ENCODE results near the gene COPE.

DNA sequence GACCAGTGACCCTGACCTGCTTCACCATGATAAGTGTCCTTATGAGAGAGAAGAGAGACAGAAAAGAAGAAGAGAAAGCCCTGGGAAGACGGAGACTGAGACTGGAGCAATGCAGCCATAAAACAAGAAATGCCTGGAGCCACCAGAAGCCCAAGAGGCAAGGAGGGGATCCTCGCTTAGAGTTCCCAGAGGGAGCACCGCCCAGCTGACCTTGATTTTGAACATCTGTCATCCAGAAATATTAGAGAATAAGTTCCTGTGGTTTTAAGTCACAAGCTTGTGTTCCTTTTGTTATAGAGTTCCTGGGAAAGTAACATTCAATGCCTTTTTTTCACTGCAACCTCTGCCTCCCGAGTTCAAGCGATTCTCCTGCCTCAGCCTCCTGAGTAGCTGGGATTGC lies 43.5 kb downstream of the COPE start:
- TF ChIP-seq CTCF (IDR thresholded peaks at IDR 0.05; ENCODE audit: low read depth, low read length): no peak
- TF ChIP-seq EZH2phosphoT487 (IDR thresholded peaks at IDR 0.05; ENCODE audit: low read depth): no peak

All from OCI-LY3 (cell line).